GM23338 (cell line): ENCODE measurements around the gene REC8. TPM values are rescaled to one million over a fixed set of nuclear protein-coding genes. Genes with fewer than 3 reads are reported as not detected.

ENCODE experiments used
- ATAC-seq: fragments of 200-7000 bp; cut with Tn5 transposase; 3 replicates; pipeline ENCODE4 v1.9.1; 2020
- DNase-seq: peaks from one replicate; pipeline ENCODE4 v3.0.0-alpha.2; 2015; ENCODE audit warnings: low spot score
- H2AFZ ChIP-seq: fragments of 200-600 bp; sonication (generic); 2 replicates; pipeline ENCODE4 v1.8.0; 2016; ENCODE audit warnings: antibody characterized with exemption, mild to moderate bottlenecking, moderate library complexity
- H3F3A ChIP-seq: fragments of 200-600 bp; sonication (generic); replicated peaks from 2 replicates; pipeline ENCODE4 v1.8.0; 2017; ENCODE audit warnings: antibody characterized with exemption, mixed run types, low read depth
- H3K27ac ChIP-seq: fragments of 200-600 bp; sonication (generic); 2 replicates; pipeline ENCODE4 v1.6.1; 2016; ENCODE audit warnings: low read depth
- H3K27me3 ChIP-seq: fragments of 200-600 bp; sonication (generic); 2 replicates; pipeline ENCODE4 v1.8.0; 2016; ENCODE audit warnings: mild to moderate bottlenecking, mixed run types, moderate library complexity; ENCODE audit not compliant: insufficient read depth
- H3K36me3 ChIP-seq: fragments of 200-600 bp; sonication (generic); 2 replicates; pipeline ENCODE4 v1.8.0; 2016; ENCODE audit warnings: mild to moderate bottlenecking; ENCODE audit not compliant: insufficient read depth
- H3K4me1 ChIP-seq: fragments of 200-600 bp; sonication (generic); 2 replicates; pipeline ENCODE4 v1.8.0; 2016; ENCODE audit warnings: mild to moderate bottlenecking, moderate library complexity; ENCODE audit not compliant: insufficient read depth
- H3K4me2 ChIP-seq: fragments of 200-600 bp; sonication (generic); 2 replicates; pipeline ENCODE4 v1.7.1; 2017; ENCODE audit warnings: mixed run types
- H3K4me3 ChIP-seq: fragments of 200-600 bp; sonication (generic); 2 replicates; pipeline ENCODE4 v1.6.1; 2016; ENCODE audit warnings: mixed run types
- H3K79me2 ChIP-seq: fragments of 200-600 bp; sonication (generic); replicated peaks from 2 replicates; pipeline ENCODE4 v1.8.0; 2017; ENCODE audit warnings: mild to moderate bottlenecking; ENCODE audit not compliant: insufficient read depth
- H3K9me2 ChIP-seq: fragments of 200-600 bp; sonication (generic); 2 replicates; pipeline ENCODE4 v1.8.0; 2017; ENCODE audit not compliant: insufficient read depth
- H4K20me1 ChIP-seq: fragments of 200-600 bp; sonication (generic); replicated peaks from 2 replicates; pipeline ENCODE4 v1.8.0; 2017; ENCODE audit warnings: mild to moderate bottlenecking; ENCODE audit not compliant: insufficient read depth
- H3K27ac Mint-ChIP-seq: 2 replicates; pipeline ENCODE4 v1.8.0; 2020; ENCODE audit warnings: inconsistent platforms, mild to moderate bottlenecking, moderate library complexity, mixed read lengths
- H3K27me3 Mint-ChIP-seq: 3 replicates; pipeline ENCODE4 v1.8.0; 2022; ENCODE audit warnings: low read depth, mild to moderate bottlenecking, moderate library complexity, mixed read lengths, inconsistent platforms; ENCODE audit not compliant: insufficient read depth, poor library complexity
- H3K36me3 Mint-ChIP-seq: 3 replicates; pipeline ENCODE4 v1.8.0; 2021; ENCODE audit warnings: low read depth, mild to moderate bottlenecking, inconsistent platforms, moderate library complexity, mixed read lengths
- H3K4me1 Mint-ChIP-seq: 3 replicates; pipeline ENCODE4 v1.8.0; 2020; ENCODE audit warnings: mild to moderate bottlenecking, inconsistent platforms, mixed read lengths
- H3K4me3 Mint-ChIP-seq: 3 replicates; pipeline ENCODE4 v1.8.0; 2021; ENCODE audit warnings: moderate library complexity, mild to moderate bottlenecking, inconsistent platforms, mixed read lengths
- H3K9me3 Mint-ChIP-seq: 3 replicates; pipeline ENCODE4 v1.8.0; 2020; ENCODE audit warnings: moderate library complexity, mild to moderate bottlenecking, inconsistent platforms, mixed read lengths
- CREB1 ChIP-seq: fragments of 250-450 bp; sonication (Bioruptor Pico); IDR thresholded peaks from 2 replicates; pipeline ENCODE4 v1.5.0; 2020; ENCODE audit warnings: low read depth, mild to moderate bottlenecking, moderate library complexity
- CTCF ChIP-seq, 2 experiments: fragments of 200-600 bp in 1 of 2; sonication (generic) in 1 of 2; conservative IDR thresholded peaks; 2 replicates each; pipeline versions ENCODE4 v1.5.1 to v1.6.1; 2016 to 2017; ENCODE audit warnings: antibody characterized with exemption in 2 of 2, low read depth in 2 of 2, mild to moderate bottlenecking in 2 of 2, moderate library complexity in 1 of 2
- ETS1 ChIP-seq: IDR thresholded peaks from 2 replicates; pipeline ENCODE4 v1.6.1; 2016; ENCODE audit warnings: antibody characterized with exemption
- EZH2 ChIP-seq: fragments of 200-600 bp; sonication (generic); IDR thresholded peaks from one replicate; pipeline ENCODE4 v1.8.0; 2017; ENCODE audit warnings: antibody characterized with exemption, mild to moderate bottlenecking, low read depth; ENCODE audit not compliant: unreplicated experiment
- EZH2phosphoT487 ChIP-seq: fragments of 200-600 bp; sonication (generic); IDR thresholded peaks from one replicate; pipeline ENCODE4 v1.8.1; 2018; ENCODE audit warnings: antibody characterized with exemption; ENCODE audit not compliant: unreplicated experiment
- JUNB ChIP-seq: IDR thresholded peaks from one replicate; pipeline ENCODE4 v1.6.1; 2016; ENCODE audit warnings: antibody characterized with exemption; ENCODE audit not compliant: unreplicated experiment
- NANOG ChIP-seq: IDR thresholded peaks from 2 replicates; pipeline ENCODE4 v1.6.1; 2016; ENCODE audit warnings: antibody characterized with exemption, borderline replicate concordance
- POLR2AphosphoS5 ChIP-seq: IDR thresholded peaks from 2 replicates; pipeline ENCODE4 v1.6.1; 2016; ENCODE audit warnings: antibody characterized with exemption, low read depth
- REST ChIP-seq: IDR thresholded peaks from one replicate; pipeline ENCODE4 v1.6.1; 2018; ENCODE audit warnings: antibody characterized with exemption; ENCODE audit not compliant: unreplicated experiment
- STAT1 ChIP-seq: IDR thresholded peaks from one replicate; pipeline ENCODE4 v1.6.1; 2016; ENCODE audit warnings: antibody characterized with exemption; ENCODE audit not compliant: unreplicated experiment
- ZNF114 ChIP-seq: fragments of 250-450 bp; sonication (Bioruptor Pico); IDR thresholded peaks from 2 replicates; pipeline ENCODE4 v1.5.0; 2020; ENCODE audit warnings: mild to moderate bottlenecking, moderate library complexity
- ZNF331 ChIP-seq: fragments of 250-450 bp; sonication (Bioruptor Pico); IDR thresholded peaks from 2 replicates; pipeline ENCODE4 v1.5.0; 2020; ENCODE audit warnings: low read depth, mild to moderate bottlenecking, moderate library complexity
- ZNF462 ChIP-seq: fragments of 250-450 bp; sonication (Bioruptor Pico); IDR thresholded peaks from 2 replicates; pipeline ENCODE4 v1.5.0; 2020; ENCODE audit warnings: mild to moderate bottlenecking, moderate library complexity
- polyA plus RNA-seq: library from polyadenylated mRNA; unstranded; fragments of >200 nt; fragmentation: Nextera tagmentation; extraction: Ambion mirVana; gene quantifications from 2 replicates; pipeline ENCODE4 v1.2.1, GENCODE V29; 2016
- total RNA-seq: library from RNA; depleted of rRNA; stranded (reverse); fragments of >200 nt; shearing (Covaris generic); gene quantifications from 2 replicates; pipeline ENCODE4 v1.2.3, GENCODE V29; 2014

The REC8 gene
- total and polyA plus RNA-seq, 2 experiments from 2014 or later, result 25.7 to 36.8 TPM

- peaks cover 76% of the 10 kb centered on the region for H3K36me3 Mint-ChIP-seq
- TF ChIP-seq JUNB, result no peak
- no peak for TF ChIP-seq ZNF114 (CRISPR knock-in tag)
- TF ChIP-seq CTCF (conservative IDR thresholded peaks at IDR 0.05; ENCODE audit: low read depth in 2 of 2), result no peak
- TF ChIP-seq STAT1, result no peak
- no peak for TF ChIP-seq NANOG
- TF ChIP-seq ETS1, result no peak
- no peak for TF ChIP-seq EZH2phosphoT487
- TF ChIP-seq EZH2, result no peak
- TF ChIP-seq ZNF462, result no peak
- TF ChIP-seq POLR2AphosphoS5, result no peak
- TF ChIP-seq REST, result no peak
- TF ChIP-seq ZNF331 (CRISPR knock-in tag), result no peak
- TF ChIP-seq CREB1 (CRISPR knock-in tag), result no peak
- H3K27me3 Mint-ChIP-seq, result peaks cover 28% of the 10 kb centered on the region
- peaks cover 17% of the 10 kb centered on the region for H3K4me1 Mint-ChIP-seq
- no peak overlapping the region for H3K4me3 ChIP-seq
- H3K9me3 Mint-ChIP-seq, result peaks cover 3% of the 10 kb centered on the region; the same call in 2 of the 3 replicates
- H3K36me3 ChIP-seq, result no peaks in the 10 kb centered on the region; the same call in 1 of the 2 replicates
- H4K20me1 ChIP-seq, result peaks cover 6% of the 10 kb centered on the region
- ATAC-seq (no peak), DNase-seq (no peak)
- no peaks in the 10 kb centered on the region for H3K27me3 ChIP-seq
- no peaks in the 10 kb centered on the region; the same call in 1 of the 2 replicates for H3F3A ChIP-seq
- H3K79me2 ChIP-seq, result peaks cover 13% of the 10 kb centered on the region; the same call in 1 of the 2 replicates
- H3K9me2 ChIP-seq, result no peaks in the 10 kb centered on the region
- no peak overlapping the region for H2AFZ ChIP-seq
- H3K4me3 Mint-ChIP-seq, result no peak overlapping the region
- no peak overlapping the region for H3K27ac Mint-ChIP-seq
- no peak overlapping the region for H3K4me2 ChIP-seq
- peaks cover 10% of the 10 kb centered on the region for H3K4me1 ChIP-seq
- H3K27ac ChIP-seq, result no peak overlapping the region
Measured at GRCh38 chr14:24185026-24185425, 13.1 kb downstream of the REC8 start.
